Testis (tissue), 3 donors: Measurements from ENCODE around the gene NTMT1. TPM values are rescaled to one million over a fixed set of nuclear protein-coding genes. Genes with fewer than 3 reads are reported as not detected.

Experiments used
- DNase-seq: peaks from one replicate; pipeline ENCODE4 v3.0.0-alpha.2; 2019
- H3K27ac ChIP-seq, 2 donors: fragments of 200-600 bp; sonication (generic); one replicate each; pipeline ENCODE4 v1.5.1; 2019
- H3K27me3 ChIP-seq: fragments of 200-600 bp; sonication (generic); one replicate; pipeline ENCODE4 v1.5.1; 2019
- H3K36me3 ChIP-seq: fragments of 200-600 bp; sonication (generic); one replicate; pipeline ENCODE4 v1.5.1; 2017; ENCODE audit warnings: low read depth; ENCODE audit errors: missing control alignments
- H3K4me1 ChIP-seq: fragments of 200-600 bp; sonication (generic); one replicate; pipeline ENCODE4 v1.5.1; 2019
- H3K4me3 ChIP-seq, 2 donors: fragments of 200-600 bp; sonication (generic); one replicate each; pipeline ENCODE4 v1.5.1; 2017 to 2019
- H3K9me3 ChIP-seq: fragments of 200-600 bp; sonication (generic); one replicate; pipeline ENCODE4 v1.5.1; 2017
- POLR2A ChIP-seq: fragments of 450-650 bp; IDR thresholded peaks from one replicate; pipeline ENCODE4 v1.6.1; 2017; ENCODE audit warnings: antibody characterized with exemption, mild to moderate bottlenecking, moderate library complexity
- WGBS, 2 donors: methylation state at CpG; one replicate each; pipeline ENCODE4 v1.1.5; 2018; 5-methylcytosine and 5-hydroxymethylcytosine counted together
- intact Hi-C: fragments of 100-400 bp; cut with DNase I; formaldehyde crosslinking; loops from one replicate; pipeline ENCODE4 v1.15.1; 2023; ENCODE audit warnings: low total_unique reads
- polyA plus RNA-seq: library from polyadenylated mRNA; stranded (reverse); fragments of 350-450 nt; fragmentation: Illumina TruSeq; extraction: RNeasy Lipid Tissue Mini Kit (QIAGEN cat#74804); gene quantifications from one replicate; pipeline ENCODE4 v1.2.3, GENCODE V29; 2014; ENCODE audit warnings: low read depth, low replicate concordance; ENCODE audit not compliant: insufficient read depth
- total RNA-seq, 2 donors: library from RNA; depleted of rRNA; stranded (reverse); fragments of >200 nt; gene quantifications; one replicate each; pipeline ENCODE4 v1.2.3, GENCODE V29; 2016
- TF ChIP-seq, protein P1 (sequence below), 3 experiments: fragments of 450-650 bp in 2 of 3; fragments of 200-600 bp in 1 of 3; sonication (generic) in 1 of 3; IDR thresholded peaks; one replicate each; pipeline ENCODE4 v1.5.1; 2016 to 2019; ENCODE audit warnings: antibody characterized with exemption in 3 of 3, mild to moderate bottlenecking in 2 of 3, moderate library complexity in 1 of 3

Gene NTMT1
- total and polyA plus RNA-seq, 3 donors from 2014 or later: 71.8 to 189 (median 82.6) TPM

DNA sequence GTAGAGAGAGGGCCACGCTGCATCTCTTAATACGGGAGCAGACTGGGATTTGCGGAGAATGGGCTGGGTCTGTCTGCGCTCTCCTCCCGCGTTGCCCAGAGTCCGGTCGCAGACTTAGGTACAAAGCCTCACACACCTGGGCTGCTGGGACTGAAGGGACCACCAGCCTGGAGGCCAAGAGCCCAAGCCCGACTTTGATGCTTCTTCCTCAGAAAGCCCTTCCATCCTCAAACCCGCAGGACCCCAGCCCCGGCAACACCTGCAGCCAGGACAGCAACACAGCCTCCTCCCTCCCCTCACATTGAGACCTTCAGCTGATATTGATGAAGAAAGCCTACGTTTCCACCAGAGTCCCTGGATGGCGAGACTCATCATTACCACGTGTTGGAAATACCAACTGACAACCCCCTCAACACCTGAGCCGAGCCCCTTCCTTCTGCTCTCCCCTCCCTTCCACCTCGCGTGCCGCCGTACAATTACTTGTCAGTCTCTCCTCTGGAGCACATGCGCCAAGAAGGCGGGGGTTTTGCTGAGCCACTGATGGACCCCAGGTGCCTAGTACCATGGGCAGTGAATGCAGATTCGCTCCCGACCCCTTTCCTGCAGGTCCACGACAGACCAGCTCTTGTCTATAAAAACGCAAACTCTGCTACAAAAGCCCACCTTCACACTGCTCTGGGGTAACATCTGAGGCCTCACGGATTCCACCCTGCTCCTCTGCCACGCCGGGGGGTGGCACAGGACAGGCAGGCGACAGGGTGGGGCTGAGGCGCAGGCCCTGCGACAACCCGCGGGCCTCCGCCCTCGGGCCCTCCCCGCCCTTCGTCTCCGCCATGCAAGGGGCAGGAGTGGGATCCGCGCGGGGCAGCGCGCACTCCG, 15.1 kb downstream of the NTMT1 start:
- intact Hi-C loops: no loop called here
- Histone ChIP-seq H3K4me3 (peak overlapping the region; percentile 79 to 90), H3K4me1 (peaks cover 17% of the 10 kb centered on the region), H3K9me3 (no peaks in the 10 kb centered on the region), H3K27ac (peak overlapping the region; percentile 69 to 81), H3K27me3 (no peaks in the 10 kb centered on the region), H3K36me3 (peaks cover 3% of the 10 kb centered on the region)
- DNase-seq: no peak
- TF ChIP-seq, protein P1, sequence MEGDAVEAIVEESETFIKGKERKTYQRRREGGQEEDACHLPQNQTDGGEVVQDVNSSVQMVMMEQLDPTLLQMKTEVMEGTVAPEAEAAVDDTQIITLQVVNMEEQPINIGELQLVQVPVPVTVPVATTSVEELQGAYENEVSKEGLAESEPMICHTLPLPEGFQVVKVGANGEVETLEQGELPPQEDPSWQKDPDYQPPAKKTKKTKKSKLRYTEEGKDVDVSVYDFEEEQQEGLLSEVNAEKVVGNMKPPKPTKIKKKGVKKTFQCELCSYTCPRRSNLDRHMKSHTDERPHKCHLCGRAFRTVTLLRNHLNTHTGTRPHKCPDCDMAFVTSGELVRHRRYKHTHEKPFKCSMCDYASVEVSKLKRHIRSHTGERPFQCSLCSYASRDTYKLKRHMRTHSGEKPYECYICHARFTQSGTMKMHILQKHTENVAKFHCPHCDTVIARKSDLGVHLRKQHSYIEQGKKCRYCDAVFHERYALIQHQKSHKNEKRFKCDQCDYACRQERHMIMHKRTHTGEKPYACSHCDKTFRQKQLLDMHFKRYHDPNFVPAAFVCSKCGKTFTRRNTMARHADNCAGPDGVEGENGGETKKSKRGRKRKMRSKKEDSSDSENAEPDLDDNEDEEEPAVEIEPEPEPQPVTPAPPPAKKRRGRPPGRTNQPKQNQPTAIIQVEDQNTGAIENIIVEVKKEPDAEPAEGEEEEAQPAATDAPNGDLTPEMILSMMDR (IDR thresholded peaks at IDR 0.05): no peak
- no peak for TF ChIP-seq POLR2A
- 21 to 23% methylated on average over 15 to 25 of the region's 44 CpGs for WGBS, 2 donors

DNA sequence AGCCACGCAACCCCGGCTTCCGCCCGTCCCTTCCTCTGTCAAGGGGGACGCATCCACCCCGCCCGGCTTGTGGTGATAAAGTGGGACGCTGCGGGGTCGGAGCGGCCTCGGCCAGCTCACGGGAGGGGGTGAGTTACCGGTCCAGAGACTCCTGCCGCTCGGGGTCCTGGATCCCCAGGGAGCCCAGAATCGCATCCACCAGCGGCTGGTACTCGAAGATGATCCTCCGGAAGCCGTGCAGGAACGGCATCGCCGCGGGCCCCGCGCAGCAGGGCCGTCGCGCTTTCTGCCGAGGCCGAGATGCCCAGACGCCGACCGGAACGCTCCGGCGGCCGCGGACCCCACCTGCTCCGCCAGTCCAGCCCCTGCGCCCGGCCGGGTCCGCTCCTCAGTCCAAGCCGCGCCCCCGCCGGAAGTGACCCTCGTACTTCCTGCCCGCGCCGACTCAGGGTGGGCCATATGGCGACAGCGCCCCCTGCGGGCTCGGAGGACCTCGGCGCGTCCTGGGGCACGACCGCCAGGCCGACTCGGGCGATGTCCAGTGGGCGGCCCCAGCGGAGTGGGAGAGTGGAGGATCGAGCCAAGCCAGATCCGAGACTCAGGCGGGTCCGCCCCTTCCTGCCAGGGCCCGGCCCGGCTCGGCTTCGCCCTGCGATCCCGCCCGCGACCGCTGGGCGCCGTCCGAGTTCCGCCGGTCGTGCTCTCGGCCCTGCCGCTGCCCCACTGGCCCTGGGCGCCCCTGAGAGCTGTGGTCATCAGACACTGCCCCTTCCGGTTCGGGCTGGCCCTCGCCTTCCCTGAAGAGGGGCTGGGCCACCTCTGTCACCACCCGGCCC, 16.0 kb downstream of the NTMT1 start, which contains the start of gene ASB6:
Gene ASB6, minus strand, starts transcription at position 402 of the 836 bp plus-strand sequence. Its CDS starts 152 bp downstream, at position 250.
- Histone ChIP-seq H3K36me3 (peaks cover 3% of the 10 kb centered on the region), H3K4me3 (peak within 1 kb of the TSS; percentile 79 to 90), H3K4me1 (peaks cover 17% of the 10 kb centered on the region), H3K27ac (peak within 1 kb of the TSS; percentile 69 to 81), H3K27me3 (no peaks in the 10 kb centered on the region), H3K9me3 (no peaks in the 10 kb centered on the region)
- WGBS, 2 donors: 0% methylated on average over 11 to 54 of the region's 93 CpGs
- peak; percentile 97 for DNase-seq
- intact Hi-C loops: no loop called here
- TF ChIP-seq POLR2A: no peak
- TF ChIP-seq, protein P1 (IDR thresholded peaks at IDR 0.05): peak; percentile 100

DNA sequence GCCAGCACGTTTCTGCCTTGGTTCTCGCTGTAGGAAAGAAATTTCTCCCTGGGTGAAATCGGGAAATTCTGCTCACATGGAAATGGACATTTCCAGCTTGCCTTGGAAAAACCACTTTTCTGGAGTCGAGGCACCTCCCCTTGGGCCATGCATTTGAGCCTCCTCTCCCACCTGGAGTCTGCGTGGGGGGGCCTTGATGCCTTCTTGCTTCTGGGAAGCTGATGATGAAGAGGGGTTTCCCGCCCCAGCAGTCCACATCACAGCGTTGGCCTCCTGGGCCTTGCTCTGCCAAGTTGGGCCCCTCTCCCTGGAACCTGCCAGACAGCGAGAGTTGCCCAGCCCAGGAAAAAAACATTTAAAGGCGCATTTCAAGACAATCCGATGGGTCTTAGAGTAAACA, 17.7 kb downstream of the NTMT1 start:
- no peak for DNase-seq
- no peak for TF ChIP-seq POLR2A
- TF ChIP-seq, protein P1 (IDR thresholded peaks at IDR 0.05): no peak
- no peak overlapping the region for H3K27ac ChIP-seq
- no peaks in the 10 kb centered on the region for H3K27me3 ChIP-seq
- H3K4me3 ChIP-seq: no peak overlapping the region
- no peaks in the 10 kb centered on the region for H3K9me3 ChIP-seq
- H3K4me1 ChIP-seq: peaks cover 17% of the 10 kb centered on the region
- intact Hi-C loops: no loop called here
- WGBS, 2 donors: 90 to 92% methylated on average over 10 of the region's 10 CpGs
- no peaks in the 10 kb centered on the region for H3K36me3 ChIP-seq

DNA sequence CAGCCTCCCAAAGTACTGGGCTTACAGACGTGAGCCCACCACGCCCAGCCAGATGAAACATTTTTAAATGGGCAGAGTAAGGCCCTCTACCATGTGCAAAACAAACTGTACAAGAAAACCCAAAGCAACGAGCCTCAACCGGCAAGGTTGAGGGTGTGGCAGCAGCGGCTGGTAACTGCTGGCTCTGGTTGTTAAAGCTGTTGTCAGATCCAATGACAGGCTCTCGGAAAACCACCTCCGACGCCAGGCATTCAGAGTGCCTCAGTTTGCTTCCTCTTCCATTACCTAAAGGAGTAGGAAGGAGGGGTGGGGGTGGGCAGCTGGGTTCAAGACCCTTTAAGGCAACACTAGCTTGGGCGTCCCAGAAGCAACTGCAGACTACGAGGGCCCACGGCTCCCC, 18.4 kb downstream of the NTMT1 start:
- no peaks in the 10 kb centered on the region for H3K9me3 ChIP-seq
- H3K27me3 ChIP-seq: no peaks in the 10 kb centered on the region
- H3K27ac ChIP-seq: no peak overlapping the region
- 80 to 82% methylated on average over 10 to 11 of the region's 11 CpGs for WGBS, 2 donors
- H3K4me3 ChIP-seq: no peak overlapping the region
- intact Hi-C loops: no loop called here
- no peak for DNase-seq
- peaks cover 17% of the 10 kb centered on the region for H3K4me1 ChIP-seq
- TF ChIP-seq, protein P1 (IDR thresholded peaks at IDR 0.05): no peak
- TF ChIP-seq POLR2A: no peak
- no peaks in the 10 kb centered on the region for H3K36me3 ChIP-seq
